SKM-1 treated with dmso at 0.1 percent for 144 hours (cell line): ENCODE measurements around the gene NID1.
A peak's percentile ranks its signal among the peaks of the same experiment; 100 is the strongest.
"Not testable (repeated sequence)": the region's sequence is repeated elsewhere in the genome, so short reads cannot be mapped to it uniquely, and the experiment has no call there.

Experiments
- DNase-seq: peaks from one replicate; lab custom pipeline; 2025; ENCODE audit not compliant: unreplicated experiment; lab: John Stamatoyannopoulos, UW

NID1 gene

GRCh38 chr1:236096660-236097482 is 32.0 kb upstream of the NID1 start:
- peak; percentile 56 for DNase-seq

GRCh38 chr1:236095705-236096520 is 31.0 kb upstream of the NID1 start:
- DNase-seq, result no peak

GRCh38 chr1:236092899-236093298 is 28.0 kb upstream of the NID1 start:
- no peak for DNase-seq

GRCh38 chr1:236091933-236092318 is 27.0 kb upstream of the NID1 start:
- DNase-seq, result no peak

GRCh38 chr1:236090741-236091147 is 25.9 kb upstream of the NID1 start:
- DNase-seq, result no peak

- no peak for DNase-seq
Observed at GRCh38 chr1:236089046-236089773, 24.3 kb upstream of the NID1 start.

- no peak for DNase-seq
Observed at GRCh38 chr1:236086537-236086936, 21.6 kb upstream of the NID1 start.

GRCh38 chr1:236085545-236086159 is 20.8 kb upstream of the NID1 start:
- no peak for DNase-seq

GRCh38 chr1:236084386-236084730 is 19.5 kb upstream of the NID1 start:
- DNase-seq, result no peak

- no peak for DNase-seq
Observed at GRCh38 chr1:236083650-236084385, 18.9 kb upstream of the NID1 start.

GRCh38 chr1:236082526-236082925 is 17.6 kb upstream of the NID1 start:
- DNase-seq, result no peak

GRCh38 chr1:236081546-236082227 is 16.8 kb upstream of the NID1 start:
- no peak for DNase-seq

GRCh38 chr1:236079703-236080102 is 14.8 kb upstream of the NID1 start:
- DNase-seq, result no peak

- DNase-seq, result no peak
Observed at GRCh38 chr1:236078993-236079392, 14.1 kb upstream of the NID1 start.

- not testable (repeated sequence) for DNase-seq
Observed at GRCh38 chr1:236078077-236078476, 13.2 kb upstream of the NID1 start.

GRCh38 chr1:236075848-236076247 is 11.0 kb upstream of the NID1 start:
- no peak for DNase-seq

- no peak for DNase-seq
Observed at GRCh38 chr1:236073307-236073897, 8.5 kb upstream of the NID1 start.

GRCh38 chr1:236072001-236072400 is 7.1 kb upstream of the NID1 start:
- peak; percentile 57 for DNase-seq

- no peak for DNase-seq
Observed at GRCh38 chr1:236070753-236071152, 5.9 kb upstream of the NID1 start.

GRCh38 chr1:236069796-236070195 is 4.9 kb upstream of the NID1 start:
- no peak for DNase-seq
